Measurements from ENCODE around the gene PDE8A. TPM values are rescaled to one million over a fixed set of nuclear protein-coding genes. Genes with fewer than 3 reads are reported as not detected.

Gene PDE8A
- total and polyA plus RNA-seq, 2 of the 4 experiments (the other 2 are of a cell fraction): 32.4 to 35.9 TPM

DNA sequence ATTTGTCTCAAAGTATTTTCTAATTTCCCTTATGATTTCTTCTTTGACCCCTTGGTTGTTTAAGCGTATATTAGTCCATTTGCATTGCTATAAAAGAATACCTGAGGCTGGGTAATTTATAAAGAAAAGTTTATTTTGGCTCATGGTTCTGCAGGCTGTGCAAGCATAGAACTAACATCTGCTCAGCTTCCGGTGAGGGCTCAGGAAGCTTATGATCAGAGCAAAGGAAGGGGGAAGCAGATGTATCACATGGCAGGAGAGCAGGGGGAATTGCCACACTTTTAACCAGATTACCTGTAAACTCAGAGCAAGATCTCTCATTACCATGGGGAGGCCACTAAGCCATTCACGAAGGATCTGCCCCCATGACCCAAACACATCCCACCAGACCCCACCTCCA lies 148.2 kb downstream of the PDE8A start:
- in situ Hi-C loops (cut with MboI; ENCODE audit: low sequenced_read_pairs): no loop called here
- H3K4ac ChIP-seq (ENCODE audit: low read depth, low read length): no peak overlapping the region
- H3K79me1 ChIP-seq (ENCODE audit: low read depth in 1 of 2, low read length in 2 of 2): peaks cover 12% of the 10 kb centered on the region in 2 experiments; a peak in 3 of 4 replicates
- dilution Hi-C loops (cut with HindIII; ENCODE audit: low sequenced_read_pairs, unreplicated experiment): no loop called here
- H3K56ac ChIP-seq (ENCODE audit: extremely low read depth, insufficient read depth, low read length): no peak overlapping the region
- H4K8ac ChIP-seq (ENCODE audit: low read depth in 2 of 2, low read length in 2 of 2): no peak overlapping the region
- no peak overlapping the region for H4K91ac ChIP-seq (ENCODE audit: insufficient read depth, low read depth, low read length)
- H2BK120ac ChIP-seq (ENCODE audit: low read depth, low read length): no peak overlapping the region
- peaks cover 5% of the 10 kb centered on the region for H3K9me1 ChIP-seq (ENCODE audit: insufficient read depth, low read length)
- H2AK5ac ChIP-seq (ENCODE audit: low read depth, low read length): no peak overlapping the region
- H2BK15ac ChIP-seq (ENCODE audit: low read depth, low read length): no peak overlapping the region
- no peak overlapping the region for H3K27ac ChIP-seq (ENCODE audit: insufficient read depth, low read length)
- no peak overlapping the region for H3K4me3 ChIP-seq (ENCODE audit: insufficient read depth, low read depth, low read length)
- ATAC-seq (ENCODE audit: low read depth) (no peak), DNase-seq (no peak)
- ChIA-PET POLR2A (ENCODE audit: unreplicated experiment) (no interaction called here), CTCF (no interaction called here)
- no peak overlapping the region for H2BK20ac ChIP-seq (ENCODE audit: low read depth, low read length)
- no peak overlapping the region for H2BK5ac ChIP-seq (ENCODE audit: low read depth, low read length, poor library complexity, severe bottlenecking)
- no CpG with 5 or more reads among the region's 3 CpGs for WGBS, 2 experiments (ENCODE audit: extremely low coverage in 2 of 2, insufficient read length in 1 of 2)
- no peak overlapping the region for H2AK9ac ChIP-seq (replicated peaks; ENCODE audit: low read depth, low read length, poor library complexity)
- H3K4me2 ChIP-seq (ENCODE audit: low read depth, low read length): no peak overlapping the region
- no peaks in the 10 kb centered on the region for H3K9me3 ChIP-seq (ENCODE audit: control insufficient read depth, insufficient read depth, low read length)
- no peak overlapping the region for H3K14ac ChIP-seq (replicated peaks; ENCODE audit: low read depth, low read length)
- no peaks in the 10 kb centered on the region for H4K20me1 ChIP-seq (ENCODE audit: insufficient read depth, low read length)
- no TSS peak for BruUV-seq (replicated peaks)
- intact Hi-C loops (cut with micrococcal nuclease): loop anchor here (5.0 kb wide), 1 partner anchor 43 kb away; no protein-coding TSS in a partner anchor
- H2AFZ ChIP-seq (replicated peaks; ENCODE audit: low read length, poor library complexity): no peak overlapping the region
- H3K23ac ChIP-seq (ENCODE audit: low read depth, low read length): no peak overlapping the region
- peaks cover 18% of the 10 kb centered on the region for H3K36me3 ChIP-seq (ENCODE audit: control insufficient read depth, insufficient read depth, low read length)
- H3K27me3 ChIP-seq (ENCODE audit: control insufficient read depth, insufficient read depth, low read length): no peaks in the 10 kb centered on the region
- TF ChIP-seq CEBPB (IDR thresholded peaks at IDR 0.05; ENCODE audit: low read depth, low read length) (no peak), CHD1 (IDR thresholded peaks at IDR 0.05; ENCODE audit: low read depth, low read length) (no peak), MXI1 (IDR thresholded peaks at IDR 0.05; ENCODE audit: borderline replicate concordance, low read depth, low read length) (no peak)
- no peak overlapping the region for H4K5ac ChIP-seq (ENCODE audit: low read depth, low read length)
- H3K18ac ChIP-seq (ENCODE audit: low read depth, low read length): no peak overlapping the region
- H3K9ac ChIP-seq (ENCODE audit: low read depth, low read length): no peak overlapping the region
- peaks cover 2% of the 10 kb centered on the region for H3K4me1 ChIP-seq (ENCODE audit: control insufficient read depth, insufficient read depth, low read length)
